NCI-H2196 treated with DMSO at 0.1 percent for 48 hours (cell line): ENCODE data around the gene SF3B6.
"Not testable (repeated sequence)": the region's sequence is repeated elsewhere in the genome, so short reads cannot be mapped to it uniquely, and the experiment has no call there.

ENCODE experiments used
- DNase-seq: peaks from one replicate; lab custom pipeline; 2025; ENCODE audit not compliant: unreplicated experiment; lab: John Stamatoyannopoulos, UW

SF3B6 gene

GRCh38 chr2:24075915-24076848, at the start of gene SF3B6:
Gene SF3B6, minus strand, starts transcription at chr2:24076326. Its CDS starts 97 bp downstream, at chr2:24076229.
- DNase-seq, result peak; percentile 99

- DNase-seq, result no peak
Observed at GRCh38 chr2:24123922-24124580, 47.9 kb upstream of the SF3B6 start.

DNA sequence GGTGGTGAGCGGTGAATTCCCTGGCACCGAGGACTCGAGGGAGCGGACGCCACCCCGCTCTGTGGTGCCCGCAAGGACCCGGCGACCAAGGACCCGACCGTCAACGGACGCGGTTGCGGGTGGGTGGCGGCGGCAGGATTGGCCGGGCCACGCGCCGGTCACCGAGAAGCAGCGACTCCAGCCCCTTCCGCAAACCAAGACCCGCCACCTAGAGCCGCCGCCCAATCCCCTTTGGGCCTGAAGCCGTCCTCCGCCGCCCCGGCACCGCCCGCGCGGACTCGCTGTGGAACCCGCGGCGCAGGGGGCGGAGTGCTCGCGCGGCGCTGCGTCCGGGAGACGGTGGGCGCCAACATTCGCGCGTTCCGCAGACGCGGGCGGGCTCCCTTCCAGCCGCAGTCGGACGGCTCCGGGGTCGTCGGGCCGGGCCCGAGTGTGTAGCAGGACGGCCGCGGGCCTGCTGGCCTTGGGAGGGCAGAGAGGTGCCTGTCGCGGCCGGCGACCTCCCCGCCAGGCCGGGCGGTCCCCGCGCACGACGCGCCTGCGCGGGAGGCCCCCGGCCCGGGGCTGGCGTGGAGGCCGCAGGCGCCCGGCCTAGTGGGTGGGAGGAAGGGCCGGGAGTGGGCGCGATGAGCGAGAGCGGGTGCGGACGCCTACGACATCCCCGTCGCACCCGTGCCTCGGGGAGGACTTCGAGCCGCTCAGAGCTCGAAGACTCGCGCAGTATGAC, 47.2 kb upstream of the SF3B6 start, which contains the start of the genes FAM228B and PFN4:
Gene FAM228B, plus strand, starts transcription at position 275 of the 727 bp plus-strand sequence. CDS start 893 bp downstream, outside the sequence.
Gene PFN4, minus strand, starts transcription at position 140 of the 727 bp plus-strand sequence. CDS start 799 bp downstream, outside the sequence.
- peak; percentile 62 for DNase-seq

DNA sequence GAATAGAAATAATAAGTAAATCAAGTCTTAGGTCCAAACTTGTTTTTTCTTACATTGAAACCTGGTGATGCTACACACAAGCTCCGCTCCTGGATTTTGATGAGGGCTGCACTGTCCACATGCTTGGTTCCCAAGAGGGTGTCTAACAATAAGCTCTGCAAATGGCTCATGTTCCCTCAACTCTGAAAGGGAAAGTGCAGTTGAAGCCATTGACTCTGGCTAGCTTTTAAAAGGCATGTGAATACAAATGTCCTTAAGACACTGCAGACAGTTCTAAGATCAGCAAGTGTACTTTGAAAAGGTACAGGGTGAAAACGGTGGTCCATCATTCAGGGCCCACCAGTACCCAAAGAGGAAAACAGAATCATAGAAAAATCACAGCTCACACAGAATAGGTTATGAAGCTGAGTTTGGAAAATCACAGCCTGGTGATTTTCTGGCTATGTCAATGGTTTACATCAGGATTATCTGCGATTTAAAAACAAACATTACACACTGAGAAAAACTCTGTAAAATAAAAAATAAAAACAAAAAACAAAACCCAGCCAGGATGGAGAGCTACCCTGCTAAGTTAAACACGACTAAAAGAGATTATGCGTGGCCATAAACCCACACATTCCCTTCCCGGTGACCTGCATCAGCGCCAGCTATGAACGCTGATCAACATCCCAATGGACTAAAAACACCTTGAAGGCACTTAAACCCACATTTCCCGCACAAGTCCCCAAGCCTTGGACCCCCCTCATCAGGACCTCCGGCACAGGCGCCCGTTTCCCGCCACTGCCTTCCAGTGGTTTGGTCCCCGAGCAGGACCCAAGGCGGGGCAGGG, 46.5 kb upstream of the SF3B6 start:
- no peak for DNase-seq

DNA sequence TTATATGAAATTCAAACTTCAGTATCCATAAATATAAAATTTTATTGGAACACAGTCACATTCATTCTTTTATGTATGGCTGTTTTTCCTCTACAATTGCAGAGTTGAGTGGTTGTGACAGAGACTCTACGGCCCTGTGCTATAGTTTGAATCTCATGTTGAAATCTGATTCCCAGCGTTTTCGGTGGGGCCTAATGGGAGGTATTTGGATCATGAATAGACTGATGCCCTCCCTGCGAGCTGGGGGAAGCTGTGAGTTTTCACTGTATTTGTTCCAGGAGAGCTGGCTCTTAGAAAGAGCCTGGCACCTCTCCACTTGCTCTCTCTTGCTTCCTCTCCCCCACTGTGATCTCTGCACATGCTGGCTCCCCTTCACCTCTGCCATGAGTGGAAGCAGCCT, 45.3 kb upstream of the SF3B6 start:
- no peak for DNase-seq

DNA sequence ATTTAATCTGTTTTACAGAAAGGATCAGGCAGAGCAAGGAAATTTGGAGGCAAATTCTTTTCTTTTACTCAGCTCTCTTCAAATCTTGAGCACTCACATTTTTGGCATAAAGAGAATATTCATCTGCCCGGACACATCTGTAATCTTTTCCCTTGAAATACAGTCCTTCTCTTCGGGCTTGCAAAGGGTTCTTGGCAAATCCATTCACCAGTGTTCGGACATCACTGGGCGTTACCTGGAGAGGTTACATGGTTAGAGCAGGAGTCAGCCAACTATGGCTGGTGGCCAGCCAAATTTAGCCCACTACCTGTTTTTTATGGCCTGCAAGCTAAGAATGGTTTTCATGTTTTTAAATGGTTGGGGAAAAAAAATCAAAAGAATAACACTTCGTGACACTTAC, 44.9 kb upstream of the SF3B6 start:
- DNase-seq, result no peak

GRCh38 chr2:24117902-24118301, 41.8 kb upstream of the SF3B6 start:
- no peak for DNase-seq

DNA sequence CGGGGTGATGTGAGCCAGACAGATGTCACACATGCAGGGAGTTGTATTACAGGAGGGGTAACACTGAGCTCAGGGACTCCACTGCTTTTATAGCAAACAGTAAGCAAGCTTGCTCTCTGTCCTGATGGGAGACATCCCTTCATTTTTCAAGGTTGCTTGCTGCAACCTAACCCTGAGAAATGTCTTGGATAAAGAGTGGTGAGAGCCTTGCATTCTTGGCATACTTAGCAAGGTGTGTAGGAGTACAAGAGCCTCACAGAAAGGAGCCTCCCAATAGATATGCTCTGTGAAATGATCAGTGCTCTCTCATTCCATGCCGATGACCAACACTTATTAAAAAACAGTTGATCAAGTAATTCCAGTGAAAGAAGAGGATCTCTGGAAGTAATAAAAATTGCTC, 38.9 kb upstream of the SF3B6 start:
- DNase-seq, result no peak

DNA sequence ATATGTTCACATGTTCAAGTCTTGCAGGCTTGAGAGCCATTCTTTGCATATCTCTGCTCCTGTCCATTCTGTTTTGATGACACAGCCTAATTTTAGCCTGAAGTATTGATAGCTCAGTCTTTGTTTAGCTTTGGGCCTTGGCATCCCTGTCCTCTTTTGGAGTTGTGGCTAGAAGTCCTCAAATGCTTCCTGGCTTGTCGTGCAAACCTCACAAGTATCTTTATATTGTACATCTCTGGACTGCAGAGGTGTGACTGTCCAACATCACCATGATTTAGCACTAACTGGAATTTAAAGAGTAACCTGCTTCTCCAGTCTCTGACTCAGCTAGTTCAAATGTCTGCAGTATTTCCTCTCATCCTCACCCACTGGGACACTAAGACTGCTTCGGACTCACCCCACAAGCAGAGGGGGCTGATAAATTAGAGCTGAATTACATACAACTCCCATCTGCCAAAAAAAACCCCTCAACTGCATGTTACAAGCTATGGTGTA, 35.3 kb upstream of the SF3B6 start:
- DNase-seq, result no peak

- no peak for DNase-seq
Observed at GRCh38 chr2:24110660-24111303, 34.7 kb upstream of the SF3B6 start.

DNA sequence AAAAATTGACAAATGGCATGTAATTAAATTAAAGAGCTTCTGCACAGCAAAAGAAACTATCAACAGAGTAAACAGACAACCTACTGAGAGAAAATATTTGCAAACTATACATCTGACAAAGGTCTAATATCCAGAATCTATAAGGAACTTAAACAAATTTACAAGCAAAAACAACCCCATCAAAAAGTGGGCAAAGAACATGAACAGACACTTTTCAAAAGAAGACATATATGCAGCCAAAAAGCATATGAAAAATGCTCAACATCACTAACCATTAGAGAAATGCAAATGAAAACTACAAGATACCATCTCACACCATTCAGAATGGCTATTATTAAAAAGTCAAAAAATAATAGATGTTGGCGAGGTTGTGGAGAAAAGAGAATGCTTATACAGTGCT, 33.3 kb upstream of the SF3B6 start:
- DNase-seq, result not testable (repeated sequence)

GRCh38 chr2:24107336-24107735, 31.2 kb upstream of the SF3B6 start:
- DNase-seq, result no peak

DNA sequence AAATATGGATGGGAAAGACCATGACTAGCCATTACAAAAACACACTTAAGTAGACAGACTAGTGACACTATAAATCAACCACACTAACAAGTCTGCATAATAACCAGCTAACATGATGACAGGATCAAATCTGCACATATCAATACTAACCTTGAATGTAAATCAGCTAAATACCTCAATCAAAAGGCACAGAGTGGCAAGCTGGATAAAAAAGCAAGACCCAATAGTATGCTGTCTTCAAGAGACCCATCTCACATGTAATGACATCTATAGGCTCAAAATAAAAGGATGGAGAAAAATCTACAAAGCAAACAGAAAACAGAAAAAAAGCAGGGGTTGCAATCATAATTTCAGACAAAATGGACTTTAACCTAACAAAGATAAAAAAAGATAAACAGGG, 30.7 kb upstream of the SF3B6 start:
- DNase-seq, result no peak

DNA sequence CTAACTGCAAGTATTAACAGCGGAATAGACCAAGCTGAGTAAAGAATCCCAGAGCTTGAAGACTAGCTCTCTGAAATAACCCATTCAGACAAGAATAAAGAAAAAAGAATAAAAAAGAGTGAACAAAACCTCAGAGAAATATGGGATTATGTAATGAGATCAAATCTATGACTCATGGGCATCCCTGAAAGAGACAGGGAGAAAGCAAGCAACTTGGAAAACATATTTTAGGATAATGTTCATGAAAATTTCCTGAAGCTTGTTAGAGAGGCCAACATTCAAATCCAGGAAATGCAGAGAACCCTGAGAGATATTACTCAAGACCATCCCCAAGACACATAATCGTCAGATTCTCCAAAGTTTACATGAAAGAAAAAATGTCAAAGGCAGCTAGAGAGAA, 29.7 kb upstream of the SF3B6 start:
- DNase-seq, result no peak

DNA sequence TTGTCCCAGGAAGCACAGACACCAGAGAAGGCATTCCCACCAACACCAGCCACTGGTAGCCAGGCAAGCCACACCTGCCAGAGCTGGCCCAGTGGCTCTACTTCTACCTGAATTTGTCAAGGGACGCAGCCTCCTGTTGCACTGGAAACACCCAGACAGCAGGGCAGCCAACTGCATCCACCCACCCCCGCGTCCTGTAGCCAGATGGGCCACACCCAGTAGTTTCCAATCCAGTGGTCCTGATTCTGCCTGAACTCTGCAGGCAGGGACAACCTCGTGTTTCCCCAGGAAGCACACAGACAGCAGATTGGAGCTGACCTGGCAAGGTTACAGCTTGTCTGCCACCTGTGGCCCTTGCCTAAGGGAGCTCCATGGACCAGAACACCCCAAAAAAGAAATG, 28.8 kb upstream of the SF3B6 start:
- DNase-seq, result no peak

GRCh38 chr2:24104110-24104650, 28.1 kb upstream of the SF3B6 start:
- DNase-seq, result no peak

GRCh38 chr2:24102677-24103076, 26.6 kb upstream of the SF3B6 start:
- no peak for DNase-seq

DNA sequence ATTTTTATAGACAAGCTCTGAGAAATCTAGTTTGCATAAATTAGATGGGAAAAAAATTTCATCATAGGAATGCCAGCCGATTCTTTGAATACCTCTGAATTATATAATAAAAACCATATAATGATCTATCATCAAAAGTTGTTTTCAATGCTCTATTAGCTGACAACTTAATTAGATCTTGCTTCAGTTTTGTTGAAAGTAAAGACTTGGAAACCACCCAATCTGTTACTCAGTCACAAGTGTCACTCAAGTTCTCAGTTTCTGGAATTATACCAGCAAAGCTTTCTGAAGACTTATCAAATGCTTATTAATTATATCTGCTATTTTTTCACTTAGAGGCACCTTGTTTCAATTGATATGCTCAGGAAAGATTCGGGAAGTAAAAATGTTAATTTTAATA, 25.9 kb upstream of the SF3B6 start:
- DNase-seq, result no peak

DNA sequence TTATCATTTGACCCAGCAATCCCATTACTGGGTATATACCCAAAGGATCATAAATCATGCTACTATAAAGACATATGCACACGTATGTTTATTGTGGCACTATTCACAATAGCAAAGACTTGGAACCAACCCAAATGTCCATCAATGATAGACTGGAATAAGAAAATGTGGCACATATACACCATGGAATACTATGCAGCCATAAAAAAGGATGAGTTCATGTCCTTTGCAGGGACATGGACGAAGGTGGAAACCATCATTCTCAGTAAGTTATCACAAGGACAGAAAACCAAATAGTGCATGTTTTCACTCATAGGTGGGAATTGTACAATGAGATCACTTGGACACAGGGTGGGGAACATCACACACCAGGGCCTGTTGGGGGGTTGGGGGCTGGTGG, 24.6 kb upstream of the SF3B6 start:
- not testable (repeated sequence) for DNase-seq
